H9 (cell line): Measurements from ENCODE around the gene S100A7. TPM values are rescaled to one million over a fixed set of nuclear protein-coding genes. Genes with fewer than 3 reads are reported as not detected.

Experiments
- DNase-seq: peaks from one replicate; pipeline ENCODE4 v3.0.0-alpha.2; 2017
- H2AFZ ChIP-seq: one replicate; pipeline ENCODE4 v1.6.1; 2013; ENCODE audit warnings: mild to moderate bottlenecking, low read length, control low read depth, moderate library complexity
- H2AK5ac ChIP-seq: 2 replicates; pipeline ENCODE4 v1.6.1; 2013; ENCODE audit warnings: low read length, control low read depth, mixed read lengths; ENCODE audit not compliant: insufficient read length
- H2BK120ac ChIP-seq: one replicate; pipeline ENCODE4 v1.6.1; 2013; ENCODE audit warnings: low read depth, mild to moderate bottlenecking, low read length, control low read depth, inconsistent platforms; ENCODE audit not compliant: poor library complexity, severe bottlenecking
- H2BK12ac ChIP-seq: 2 replicates; pipeline ENCODE4 v1.6.1; 2013; ENCODE audit warnings: low read length, control low read depth, mixed read lengths, low read depth; ENCODE audit not compliant: insufficient read length
- H2BK15ac ChIP-seq: 2 replicates; pipeline ENCODE4 v1.6.1; 2013; ENCODE audit warnings: low read depth, low read length, control low read depth
- H2BK20ac ChIP-seq: one replicate; pipeline ENCODE4 v1.6.1; 2013; ENCODE audit warnings: low read depth, mild to moderate bottlenecking, low read length, control low read depth, inconsistent platforms; ENCODE audit not compliant: poor library complexity, severe bottlenecking
- H2BK5ac ChIP-seq: 2 replicates; pipeline ENCODE4 v1.6.1; 2013; ENCODE audit warnings: low read length, control low read depth, mixed read lengths; ENCODE audit not compliant: insufficient read length
- H3K14ac ChIP-seq: 2 replicates; pipeline ENCODE4 v1.6.1; 2013; ENCODE audit warnings: low read length, control low read depth; ENCODE audit not compliant: insufficient read depth
- H3K18ac ChIP-seq: 2 replicates; pipeline ENCODE4 v1.6.1; 2013; ENCODE audit warnings: low read depth, mild to moderate bottlenecking, mixed read lengths, low read length, control low read depth; ENCODE audit not compliant: insufficient read length
- H3K23ac ChIP-seq: 2 replicates; pipeline ENCODE4 v1.6.1; 2013; ENCODE audit warnings: low read length, control low read depth, mixed read lengths, low read depth; ENCODE audit not compliant: insufficient read length
- H3K23me2 ChIP-seq: 2 replicates; pipeline ENCODE4 v1.6.1; 2013; ENCODE audit warnings: low read depth, mild to moderate bottlenecking, mixed read lengths, low read length, control low read depth; ENCODE audit not compliant: insufficient read length, poor library complexity, severe bottlenecking
- H3K27ac ChIP-seq: 2 replicates; pipeline ENCODE4 v1.5.1; 2013; ENCODE audit warnings: low read length, control low read depth, mixed read lengths, low read depth; ENCODE audit not compliant: insufficient read length
- H3K27me3 ChIP-seq: 2 replicates; pipeline ENCODE4 v1.6.1; 2013; ENCODE audit warnings: low read length, control low read depth, inconsistent platforms; ENCODE audit not compliant: insufficient read depth
- H3K4ac ChIP-seq: 2 replicates; pipeline ENCODE4 v1.6.1; 2013; ENCODE audit warnings: low read depth, mild to moderate bottlenecking, control low read depth, inconsistent platforms, low read length, moderate library complexity
- H3K4me1 ChIP-seq: 2 replicates; pipeline ENCODE4 v1.6.1; 2013; ENCODE audit warnings: low read length, control low read depth, inconsistent platforms; ENCODE audit not compliant: insufficient read depth
- H3K4me2 ChIP-seq: 2 replicates; pipeline ENCODE4 v1.6.1; 2013; ENCODE audit warnings: low read length, control low read depth, mixed read lengths; ENCODE audit not compliant: insufficient read length, insufficient read depth
- H3K56ac ChIP-seq: 2 replicates; pipeline ENCODE4 v1.6.1; 2013; ENCODE audit warnings: low read depth, mild to moderate bottlenecking, mixed read lengths, low read length, control low read depth; ENCODE audit not compliant: insufficient read length
- H3K79me1 ChIP-seq: 2 replicates; pipeline ENCODE4 v1.6.1; 2013; ENCODE audit warnings: low read depth, mild to moderate bottlenecking, moderate library complexity, low read length, control low read depth, inconsistent platforms; ENCODE audit not compliant: insufficient read depth, poor library complexity, severe bottlenecking
- H3K79me2 ChIP-seq: 2 replicates; pipeline ENCODE4 v1.6.1; 2013; ENCODE audit warnings: low read length, control low read depth, inconsistent platforms; ENCODE audit not compliant: insufficient read depth
- H3K9ac ChIP-seq: 2 replicates; pipeline ENCODE4 v1.6.1; 2013; ENCODE audit warnings: low read length, control low read depth, mixed read lengths; ENCODE audit not compliant: insufficient read length; ENCODE audit errors: extremely low read depth
- H3K9me3 ChIP-seq: one replicate; pipeline ENCODE4 v1.6.1; 2013; ENCODE audit warnings: low read depth, low read length, inconsistent platforms; ENCODE audit not compliant: control insufficient read depth
- H3T11ph ChIP-seq: one replicate; pipeline ENCODE4 v1.6.1; 2013; ENCODE audit warnings: mild to moderate bottlenecking, low read length, control low read depth, inconsistent platforms
- H4K20me1 ChIP-seq: one replicate; pipeline ENCODE4 v1.6.1; 2013; ENCODE audit not compliant: control insufficient read depth, insufficient read length, insufficient read depth
- H4K5ac ChIP-seq: 2 replicates; pipeline ENCODE4 v1.6.1; 2013; ENCODE audit warnings: low read depth, mild to moderate bottlenecking, mixed read lengths, low read length, control low read depth; ENCODE audit not compliant: insufficient read length
- H4K8ac ChIP-seq: replicated peaks from 2 replicates; pipeline ENCODE4 v1.6.1; 2013; ENCODE audit warnings: low read length, control low read depth, mixed read lengths, low read depth; ENCODE audit not compliant: insufficient read length
- H4K91ac ChIP-seq: 2 replicates; pipeline ENCODE4 v1.6.1; 2013; ENCODE audit warnings: low read depth, mild to moderate bottlenecking, moderate library complexity, mixed read lengths, low read length, control low read depth; ENCODE audit not compliant: insufficient read length
- H3K27ac Mint-ChIP-seq, 3 experiments: 2 replicates in 2 of 3; 3 replicates in 1 of 3; pipeline ENCODE4 v1.8.0; 2020 to 2021; ENCODE audit warnings: mixed read lengths in 3 of 3, mild to moderate bottlenecking in 1 of 3, moderate library complexity in 1 of 3
- H3K27me3 Mint-ChIP-seq: 2 replicates; pipeline ENCODE4 v1.8.0; 2021; ENCODE audit warnings: low read depth, mild to moderate bottlenecking, moderate library complexity, mixed read lengths
- H3K36me3 Mint-ChIP-seq, 3 experiments: 2 replicates in 2 of 3; 3 replicates in 1 of 3; pipeline ENCODE4 v1.8.0; 2020 to 2021; ENCODE audit warnings: low read depth in 3 of 3, mixed read lengths in 3 of 3; ENCODE audit not compliant: insufficient read depth in 1 of 3
- H3K4me1 Mint-ChIP-seq, 2 experiments: 2 replicates each; pipeline ENCODE4 v1.8.0; 2020; ENCODE audit warnings: mixed read lengths in 2 of 2
- H3K4me3 Mint-ChIP-seq, 2 experiments: 2 replicates in 1 of 2; 3 replicates in 1 of 2; pipeline ENCODE4 v1.8.0; 2020 to 2021; ENCODE audit warnings: mild to moderate bottlenecking in 2 of 2, mixed read lengths in 2 of 2, moderate library complexity in 1 of 2
- H3K9me3 Mint-ChIP-seq, 2 experiments: 2 replicates in 1 of 2; 3 replicates in 1 of 2; pipeline ENCODE4 v1.8.0; 2020; ENCODE audit warnings: mild to moderate bottlenecking in 2 of 2, mixed read lengths in 2 of 2, moderate library complexity in 1 of 2
- CTCF ChIP-seq: fragments of 200-600 bp; sonication (generic); conservative IDR thresholded peaks from 3 replicates; pipeline ENCODE4 v1.8.0; 2021; ENCODE audit warnings: antibody characterized with exemption, mild to moderate bottlenecking
- WGBS: extraction: QIAGEN DNeasy Blood & Tissue Kit; methylation state at CpG from one replicate; pipeline ENCODE4 v1.1.7; 2013; ENCODE audit warnings: missing lambda C conversion rate, low lambda C conversion rate, mixed read lengths; ENCODE audit not compliant: insufficient read length; ENCODE audit errors: extremely low coverage; 5-methylcytosine and 5-hydroxymethylcytosine counted together
- total RNA-seq: library from RNA; stranded (reverse); gene quantifications from 2 replicates; pipeline ENCODE4 v1.2.1, GENCODE V29; 2021

Gene S100A7
- total RNA-seq, 1 experiment from 2014 or later = not detected

DNA sequence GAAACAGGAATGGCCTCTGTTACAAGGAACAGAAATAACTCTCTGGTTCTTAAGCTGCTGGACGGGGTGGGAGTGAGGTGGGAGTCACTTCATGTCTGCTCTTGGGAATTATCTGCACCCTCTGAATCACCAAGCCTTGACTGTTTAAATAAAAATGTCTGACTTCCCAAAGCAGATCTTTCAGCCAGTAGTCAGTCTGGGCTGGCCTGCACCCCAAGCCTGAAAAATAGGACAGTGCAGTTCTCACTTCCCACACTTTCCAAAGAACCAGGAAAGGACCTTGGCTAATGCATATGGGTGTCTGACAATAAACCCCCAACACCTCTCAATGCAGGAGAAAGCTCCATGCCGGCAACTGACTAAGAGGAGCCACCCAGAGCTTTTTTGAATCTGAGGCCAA is 796 bp downstream of the S100A7 start:
- Histone ChIP-seq H3K9ac (no peak overlapping the region), H3K9me3 (no peaks in the 10 kb centered on the region), H2BK5ac (no peak overlapping the region), H2AFZ (no peak overlapping the region), H2AK5ac (no peak overlapping the region), H2BK15ac (no peak overlapping the region), H3K23ac (no peak overlapping the region), H4K8ac (no peak overlapping the region), H4K20me1 (no peaks in the 10 kb centered on the region), H3T11ph (no peak overlapping the region), H2BK120ac (no peak overlapping the region), H3K27ac (no peak overlapping the region), H2BK20ac (no peak overlapping the region), H3K23me2 (no peaks in the 10 kb centered on the region), H3K14ac (no peak overlapping the region), H4K5ac (no peak overlapping the region), H2BK12ac (no peak overlapping the region), H3K4me1 (no peaks in the 10 kb centered on the region; the same call in 1 of the 2 replicates), H3K27me3 (no peaks in the 10 kb centered on the region), H3K79me1 (no peaks in the 10 kb centered on the region), H3K79me2 (no peaks in the 10 kb centered on the region), H3K18ac (no peak overlapping the region), H3K4me2 (no peak overlapping the region), H3K56ac (no peak overlapping the region), H3K4ac (no peak overlapping the region), H4K91ac (no peak overlapping the region)
- H3K36me3 Mint-ChIP-seq = no peaks in the 10 kb centered on the region
- H3K9me3 Mint-ChIP-seq = no peaks in the 10 kb centered on the region; a peak in 1 of 5 replicates
- no peak overlapping the region for H3K27ac Mint-ChIP-seq
- H3K4me1 Mint-ChIP-seq = no peaks in the 10 kb centered on the region
- DNase-seq = no peak
- TF ChIP-seq CTCF = no peak
- WGBS = no CpG with 5 or more reads among the region's 2 CpGs
- peaks cover 16% of the 10 kb centered on the region for H3K27me3 Mint-ChIP-seq
- H3K4me3 Mint-ChIP-seq = no peak overlapping the region
